NB4 (cell line): ENCODE measurements around the gene ARHGAP19.

Source experiments
- DNase-seq: peaks from one replicate; pipeline ENCODE4 v3.0.0; 2010; ENCODE audit warnings: low read depth
- H3K4me3 ChIP-seq: one replicate; pipeline ENCODE4 v1.5.1; 2011; ENCODE audit warnings: mild to moderate bottlenecking, low read depth, low read length, moderate library complexity
- CTCF ChIP-seq: IDR thresholded peaks from one replicate; pipeline ENCODE4 v1.5.1; 2012; ENCODE audit warnings: low read depth, low read length
- MAX ChIP-seq: IDR thresholded peaks from 2 replicates; pipeline ENCODE4 v1.6.1; 2011; ENCODE audit warnings: low read depth, low read length
- MYC ChIP-seq: IDR thresholded peaks from 2 replicates; pipeline ENCODE4 v1.6.1; 2011; ENCODE audit warnings: low read depth, low read length
- POLR2A ChIP-seq: IDR thresholded peaks from 2 replicates; pipeline ENCODE4 v1.6.1; 2011; ENCODE audit warnings: mild to moderate bottlenecking; ENCODE audit not compliant: insufficient read length; ENCODE audit errors: extremely low read depth

Gene ARHGAP19

GRCh38 chr10:97336006-97336405 is 43.6 kb upstream of the ARHGAP19 start:
- H3K4me3 ChIP-seq: no peak overlapping the region
- no peak for DNase-seq
- TF ChIP-seq MAX: no peak
- no peak for TF ChIP-seq POLR2A
- TF ChIP-seq MYC: no peak
- no peak for TF ChIP-seq CTCF

DNA sequence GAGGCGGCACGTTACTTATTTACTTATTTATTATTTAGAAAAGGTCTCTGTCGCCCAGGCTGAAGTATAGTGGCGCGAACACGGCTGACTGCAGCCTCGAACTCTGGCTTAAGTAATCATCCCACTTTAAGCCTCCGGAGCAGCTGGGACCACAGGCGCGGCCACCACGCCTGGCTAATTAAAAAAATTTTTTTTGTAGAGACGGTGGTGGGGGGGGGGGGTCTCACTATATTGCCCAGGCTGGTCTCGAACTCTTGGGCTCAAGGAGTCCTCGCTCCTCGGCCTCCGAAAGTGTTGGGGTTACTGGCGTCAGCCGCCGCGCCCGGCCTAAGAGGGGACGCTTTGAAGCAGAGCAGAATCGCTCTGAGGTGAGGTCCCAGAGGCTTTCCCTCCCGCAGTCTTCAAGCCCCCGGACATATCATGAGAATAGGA is 42.8 kb upstream of the ARHGAP19 start:
- DNase-seq: no peak
- no peak for TF ChIP-seq MYC
- H3K4me3 ChIP-seq: peak overlapping the region; percentile 47

GRCh38 chr10:97334370-97335175 is 42.1 kb upstream of the ARHGAP19 start, which contains the start of gene FRAT2:
Gene FRAT2, minus strand, starts transcription at chr10:97334729. Its CDS starts 157 bp downstream, at chr10:97334572.
- DNase-seq: peak; percentile 95
- no peak for TF ChIP-seq CTCF
- TF ChIP-seq MAX: peak; percentile 82
- TF ChIP-seq POLR2A: peak; percentile 80
- TF ChIP-seq MYC: peak; percentile 82; the same call in 1 of the 2 replicates
- peak within 1 kb of the TSS; percentile 89 for H3K4me3 ChIP-seq

- no peak for TF ChIP-seq CTCF
- peak; percentile 54 for TF ChIP-seq POLR2A
- TF ChIP-seq MYC: peak; percentile 50; the same call in 1 of the 2 replicates
- TF ChIP-seq MAX: peak; percentile 23
Measured at GRCh38 chr10:97333601-97334369, 41.3 kb upstream of the ARHGAP19 start.

DNA sequence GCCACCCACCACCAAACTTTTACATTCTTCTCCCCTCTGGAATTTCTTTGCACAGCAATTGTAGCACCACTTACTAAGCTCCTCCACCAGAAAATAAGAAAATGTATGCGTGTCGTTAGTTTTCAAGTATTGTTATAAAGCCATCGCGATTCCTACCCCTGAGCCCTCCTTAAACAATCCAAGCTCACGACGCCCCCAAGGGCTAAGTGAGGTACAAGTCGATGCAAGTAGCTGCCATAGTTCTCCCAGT is 40.8 kb upstream of the ARHGAP19 start:
- peak overlapping the region; percentile 89 for H3K4me3 ChIP-seq
- TF ChIP-seq MYC (no peak), CTCF (peak; percentile 22), MAX (peak; percentile 27; the same call in 1 of the 2 replicates), POLR2A (no peak)
- DNase-seq: no peak

More at GRCh38 chr10:97333601-97334369, 41.3 kb upstream of the ARHGAP19 start:
- DNase-seq: peak; percentile 94
- H3K4me3 ChIP-seq: peak overlapping the region; percentile 89

GRCh38 chr10:97332591-97333350 is 40.3 kb upstream of the ARHGAP19 start:
- DNase-seq: peak; percentile 74
- no peak for TF ChIP-seq POLR2A
- TF ChIP-seq CTCF: peak; percentile 28
- peak overlapping the region; percentile 89 for H3K4me3 ChIP-seq
